ENCODE results near the gene ELL.
"Not testable (repeated sequence)": the region's sequence is repeated elsewhere in the genome, so short reads cannot be mapped to it uniquely, and the experiment has no call there.

The ELL gene

GRCh38 chr19:18521692-18522123 lies at the start of gene ELL:
Gene ELL, minus strand, starts transcription at chr19:18522070. Its CDS starts 15 bp downstream, at chr19:18522055.
- DNase-seq, result no peak

GRCh38 chr19:18568367-18568766 lies 46.5 kb upstream of the ELL start:
- DNase-seq, result no peak

- no peak for DNase-seq
These were observed 45.1 kb upstream of the ELL start for GRCh38 chr19:18566953-18567352.

- no peak for DNase-seq
These were observed 40.2 kb upstream of the ELL start for GRCh38 chr19:18562086-18562485.

- no peak for DNase-seq
These were observed 37.8 kb upstream of the ELL start for GRCh38 chr19:18559685-18560084.

GRCh38 chr19:18558604-18559003 lies 36.7 kb upstream of the ELL start:
- DNase-seq, result no peak

GRCh38 chr19:18558202-18558555 lies 36.3 kb upstream of the ELL start:
- DNase-seq, result no peak

- DNase-seq, result peak; percentile 88
These were observed 35.7 kb upstream of the ELL start, which contains the start of gene KXD1 for GRCh38 chr19:18557411-18558201. Gene KXD1, plus strand, starts transcription at chr19:18557870. Its CDS starts 4,187 bp downstream, at chr19:18562057.

GRCh38 chr19:18551631-18552030 lies 29.8 kb upstream of the ELL start:
- no peak for DNase-seq

GRCh38 chr19:18543814-18544475 lies 22.1 kb upstream of the ELL start:
- DNase-seq, result no peak

- peak; percentile 43 for DNase-seq
These were observed 21.3 kb upstream of the ELL start, which contains the start of gene FKBP8 for GRCh38 chr19:18542941-18543813. Gene FKBP8, minus strand, starts transcription at chr19:18543573. Its CDS starts 1,603 bp downstream, at chr19:18541970.

GRCh38 chr19:18541992-18542940 lies 20.4 kb upstream of the ELL start:
- DNase-seq, result no peak

- no peak for DNase-seq
These were observed 19.6 kb upstream of the ELL start for GRCh38 chr19:18541258-18541991.

- DNase-seq, result not testable (repeated sequence)
These were observed 18.3 kb upstream of the ELL start for GRCh38 chr19:18540200-18540599.

GRCh38 chr19:18539372-18539771 lies 17.5 kb upstream of the ELL start:
- no peak for DNase-seq

- DNase-seq, result no peak
These were observed 16.2 kb upstream of the ELL start for GRCh38 chr19:18538115-18538514.

GRCh38 chr19:18537431-18537830 lies 15.6 kb upstream of the ELL start:
- DNase-seq, result no peak

- DNase-seq, result no peak
These were observed 14.6 kb upstream of the ELL start for GRCh38 chr19:18536475-18536874.

- DNase-seq, result no peak
These were observed 11.2 kb upstream of the ELL start for GRCh38 chr19:18533058-18533457.

- DNase-seq, result no peak
These were observed 10.5 kb upstream of the ELL start for GRCh38 chr19:18532168-18532890.

GRCh38 chr19:18531485-18531884 lies 9.6 kb upstream of the ELL start:
- DNase-seq, result no peak

Measured in NCI-H2081 treated with DMSO at 0.1 percent for 48 hours (cell line).